Cardiac fibroblast (primary cell): ENCODE results near the gene ACO1.

Experiments used
- DNase-seq, 2 donors: peaks; one replicate each; pipeline versions ENCODE4 v3.0.0 to v3.0.0-alpha.2; 2010; ENCODE audit warnings: low read depth in 2 of 2
- H3K4me3 ChIP-seq, 2 donors: replicated peaks in 1 of 2; 1 replicate in 1 of 2; 2 replicates in 1 of 2; pipeline ENCODE4 v1.5.1; 2011; ENCODE audit warnings: low read depth in 2 of 2, low read length in 2 of 2, mild to moderate bottlenecking in 2 of 2, moderate library complexity in 1 of 2
- CTCF ChIP-seq: IDR thresholded peaks from one replicate; pipeline ENCODE4 v1.5.1; 2011; ENCODE audit warnings: low read depth, mild to moderate bottlenecking, low read length, inconsistent platforms

The ACO1 gene

GRCh38 chr9:32441678-32442077 lies 57.2 kb downstream of the ACO1 start:
- DNase-seq: no peak
- no peak overlapping the region for H3K4me3 ChIP-seq
- TF ChIP-seq CTCF: no peak

- no peak for DNase-seq
- no peak overlapping the region for H3K4me3 ChIP-seq
- no peak for TF ChIP-seq CTCF
These were observed 58.0 kb downstream of the ACO1 start for GRCh38 chr9:32442433-32442832.

- no peak for DNase-seq
- TF ChIP-seq CTCF: no peak
- no peak overlapping the region for H3K4me3 ChIP-seq
These were observed 65.5 kb downstream of the ACO1 start for GRCh38 chr9:32449969-32450368.

GRCh38 chr9:32454280-32454679 lies 69.8 kb downstream of the ACO1 start:
- no peak overlapping the region for H3K4me3 ChIP-seq
- TF ChIP-seq CTCF: no peak
- DNase-seq: no peak

DNA sequence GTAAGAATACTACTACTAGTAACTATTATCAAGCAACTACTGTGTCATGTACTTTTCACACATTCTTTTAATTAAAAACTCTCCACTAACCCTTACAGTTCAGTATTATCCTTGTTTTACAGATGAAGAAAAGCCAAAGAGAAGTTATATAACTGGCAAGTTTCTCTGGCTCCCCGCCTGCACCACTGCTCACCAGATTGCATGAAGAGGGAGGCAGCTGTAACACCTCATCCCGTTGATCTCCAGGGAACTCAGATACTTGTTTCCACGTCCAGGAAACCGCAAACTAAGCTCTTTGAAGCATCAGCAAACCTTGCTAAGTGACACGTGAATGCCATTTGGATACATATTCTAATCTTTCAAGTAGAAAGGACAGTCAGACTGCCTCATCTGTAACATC lies 71.3 kb downstream of the ACO1 start:
- TF ChIP-seq CTCF: no peak
- peak; percentile 35 to 39 for DNase-seq
- no peak overlapping the region for H3K4me3 ChIP-seq

GRCh38 chr9:32456564-32456963 lies 72.1 kb downstream of the ACO1 start:
- H3K4me3 ChIP-seq: no peak overlapping the region
- DNase-seq: peak in 1 of 2 donors; percentile 18

More at GRCh38 chr9:32456564-32456963, 72.1 kb downstream of the ACO1 start:
- TF ChIP-seq CTCF: no peak
